A549 (cell line): Measurements from ENCODE around the gene HLF. TPM values are rescaled to one million over a fixed set of nuclear protein-coding genes. Genes with fewer than 3 reads are reported as not detected.

Experiments
- ATAC-seq, 2 experiments: fragments of 200-7000 bp in 1 of 2; fragments of >200 bp in 1 of 2; cut with Nextera tagmentation in 1 of 2; cut with Tn5 transposase in 1 of 2; 3 replicates each; pipeline versions ENCODE4 v1.8.0 to v1.9.1; 2018 to 2020; ENCODE audit warnings: mild to moderate bottlenecking in 1 of 2, moderate library complexity in 1 of 2
- CTCF ChIA-PET: fragments of 300-600 bp; sonication (Branson Sonifier 250); formaldehyde crosslinking; extraction: SDS; loops from one replicate; lab custom pipeline; 2021; ENCODE audit warnings: antibody characterized with exemption, inconsistent platforms; lab: Yijun Ruan, JAX
- POLR2A ChIA-PET: fragments of 350-600 bp; formaldehyde crosslinking; extraction: SDS; loops from one replicate; lab custom pipeline; 2021; ENCODE audit warnings: antibody characterized with exemption, inconsistent platforms; lab: Yijun Ruan, JAX
- DNase-seq, 2 experiments: peaks; one replicate each; pipeline versions ENCODE4 v3.0.0 to v3.0.0-alpha.2; 2011 to 2016; ENCODE audit warnings: low read depth in 1 of 2, low spot score in 1 of 2
- FAIRE-seq: peaks from 2 replicates; lab custom pipeline; 2011; peaks lifted over from hg19 to GRCh38; lab: Jason Lieb, UNC
- H3K27ac ChIP-seq, 2 experiments: fragments of >200 bp; sonication (Bioruptor Twin); formaldehyde crosslinking; 3 replicates each; pipeline ENCODE4 v1.5.1; 2016 to 2017
- H3K4me1 ChIP-seq: fragments of >200 bp; sonication (Bioruptor Twin); formaldehyde crosslinking; 3 replicates; pipeline ENCODE4 v1.6.1; 2016
- H3K4me2 ChIP-seq: fragments of >200 bp; sonication (Bioruptor Twin); formaldehyde crosslinking; 3 replicates; pipeline ENCODE4 v1.6.1; 2016
- H3K4me3 ChIP-seq: fragments of >200 bp; sonication (Bioruptor Twin); formaldehyde crosslinking; 3 replicates; pipeline ENCODE4 v1.5.1; 2016
- H3K9me3 ChIP-seq: fragments of >200 bp; sonication (Bioruptor Twin); formaldehyde crosslinking; 3 replicates; pipeline ENCODE4 v1.6.1; 2016
- BHLHE40 ChIP-seq: IDR thresholded peaks from 2 replicates; pipeline ENCODE4 v1.6.1; 2012; ENCODE audit warnings: low read depth, low read length, inconsistent platforms
- CHD2 ChIP-seq: fragments of 150-350 bp; IDR thresholded peaks from 2 replicates; pipeline ENCODE4 v1.6.1; 2014; ENCODE audit warnings: low read length; ENCODE audit not compliant: partially characterized antibody
- CHD4 ChIP-seq: fragments of 200-600 bp; sonication (generic); IDR thresholded peaks from 2 replicates; pipeline ENCODE4 v1.6.1; 2016; ENCODE audit warnings: antibody characterized with exemption, mild to moderate bottlenecking, borderline replicate concordance
- EP300 ChIP-seq, 2 experiments: fragments of >200 bp; sonication (Bioruptor Twin); formaldehyde crosslinking; IDR thresholded peaks; 2 replicates in 1 of 2; 3 replicates in 1 of 2; pipeline ENCODE4 v1.6.1; 2016 to 2017
- ESRRA ChIP-seq: fragments of 150-350 bp; IDR thresholded peaks from 2 replicates; pipeline ENCODE4 v1.6.1; 2014; ENCODE audit warnings: mild to moderate bottlenecking, low read length, borderline replicate concordance
- FOSB ChIP-seq: fragments of 250-450 bp; sonication (Bioruptor Pico); IDR thresholded peaks from 2 replicates; pipeline ENCODE4 v1.5.0; 2020; ENCODE audit warnings: mild to moderate bottlenecking, moderate library complexity
- FOSL2 ChIP-seq, 2 experiments: fragments of 450-650 bp in 1 of 2; fragments of >200 bp in 1 of 2; sonication (Bioruptor Twin) in 1 of 2; formaldehyde crosslinking; IDR thresholded peaks; 2 replicates each; pipeline versions ENCODE4 v1.5.0 to v1.6.1; 2016 to 2020; ENCODE audit warnings: mild to moderate bottlenecking in 1 of 2, moderate library complexity in 1 of 2
- GATA3 ChIP-seq: IDR thresholded peaks from 2 replicates; pipeline ENCODE4 v1.6.1; 2012; ENCODE audit warnings: borderline replicate concordance
- HDAC2 ChIP-seq: fragments of 200-600 bp; sonication (generic); IDR thresholded peaks from 2 replicates; pipeline ENCODE4 v1.6.1; 2016
- HEYL ChIP-seq: fragments of 250-450 bp; sonication (Bioruptor Pico); IDR thresholded peaks from 2 replicates; pipeline ENCODE4 v1.8.0; 2021; ENCODE audit warnings: mild to moderate bottlenecking, moderate library complexity
- JUN ChIP-seq, 2 experiments: fragments of >200 bp; sonication (Bioruptor Twin); formaldehyde crosslinking; IDR thresholded peaks; 2 replicates in 1 of 2; 3 replicates in 1 of 2; pipeline ENCODE4 v1.6.1; 2016 to 2017
- JUNB ChIP-seq: fragments of >200 bp; sonication (Bioruptor Twin); formaldehyde crosslinking; IDR thresholded peaks from 2 replicates; pipeline ENCODE4 v1.6.1; 2016
- MAFK ChIP-seq: fragments of 450-650 bp; IDR thresholded peaks from 2 replicates; pipeline ENCODE4 v1.6.1; 2014; ENCODE audit not compliant: partially characterized antibody
- NFE2L2 ChIP-seq: fragments of 150-350 bp; conservative IDR thresholded peaks from 2 replicates; pipeline ENCODE4 v1.6.1; 2014; ENCODE audit warnings: low read length
- RNF2 ChIP-seq: fragments of 200-600 bp; sonication (generic); IDR thresholded peaks from 2 replicates; pipeline ENCODE4 v1.6.1; 2016; ENCODE audit warnings: low read depth, mild to moderate bottlenecking, antibody characterized with exemption, moderate library complexity, borderline replicate concordance
- SMC3 ChIP-seq: fragments of >200 bp; sonication (Bioruptor Twin); formaldehyde crosslinking; IDR thresholded peaks from 3 replicates; pipeline ENCODE4 v1.6.1; 2018; ENCODE audit warnings: inconsistent platforms
- SREBF2 ChIP-seq: fragments of 450-650 bp; IDR thresholded peaks from 2 replicates; pipeline ENCODE4 v1.6.1; 2014; ENCODE audit warnings: mild to moderate bottlenecking, moderate library complexity
- ZFP36 ChIP-seq: fragments of 450-650 bp; IDR thresholded peaks from 2 replicates; pipeline ENCODE4 v1.6.1; 2014; ENCODE audit warnings: borderline replicate concordance; ENCODE audit not compliant: partially characterized antibody
- ZNF302 ChIP-seq: fragments of 250-450 bp; sonication (Bioruptor Pico); IDR thresholded peaks from 2 replicates; pipeline ENCODE4 v1.9.0; 2021; ENCODE audit warnings: inconsistent platforms, mild to moderate bottlenecking, moderate library complexity
- WGBS: methylation state at CpG from one replicate; pipeline ENCODE4 v1.1.6; 2017; ENCODE audit errors: missing lambda C conversion rate; 5-methylcytosine and 5-hydroxymethylcytosine counted together
- polyA plus RNA-seq, 4 experiments: library from polyadenylated mRNA; depleted of rRNA in 3 of 4; stranded (reverse); fragments of >200 nt; fragmentation: RNase III in 1 of 4; extraction: RNeasy Plus Mini Kit Qiagen cat#74134 plus additional on column Dnase treatment in 1 of 4; gene quantifications; 2 replicates in 3 of 4; 3 replicates in 1 of 4; pipeline ENCODE4 v1.2.3, GENCODE V29; 2011 to 2017
- TF ChIP-seq, protein P1 (sequence below): fragments of 200-600 bp; sonication (generic); IDR thresholded peaks from 2 replicates; pipeline ENCODE4 v1.6.1; 2016; ENCODE audit warnings: antibody characterized with exemption, mild to moderate bottlenecking, moderate library complexity
- TF ChIP-seq, protein P2 (sequence below): IDR thresholded peaks from 2 replicates; pipeline ENCODE4 v1.6.1; 2012

The HLF gene
- polyA plus RNA-seq, 2 of the 4 experiments (the other 2 are of a cell fraction) = 0.35 to 1.0 TPM

DNA sequence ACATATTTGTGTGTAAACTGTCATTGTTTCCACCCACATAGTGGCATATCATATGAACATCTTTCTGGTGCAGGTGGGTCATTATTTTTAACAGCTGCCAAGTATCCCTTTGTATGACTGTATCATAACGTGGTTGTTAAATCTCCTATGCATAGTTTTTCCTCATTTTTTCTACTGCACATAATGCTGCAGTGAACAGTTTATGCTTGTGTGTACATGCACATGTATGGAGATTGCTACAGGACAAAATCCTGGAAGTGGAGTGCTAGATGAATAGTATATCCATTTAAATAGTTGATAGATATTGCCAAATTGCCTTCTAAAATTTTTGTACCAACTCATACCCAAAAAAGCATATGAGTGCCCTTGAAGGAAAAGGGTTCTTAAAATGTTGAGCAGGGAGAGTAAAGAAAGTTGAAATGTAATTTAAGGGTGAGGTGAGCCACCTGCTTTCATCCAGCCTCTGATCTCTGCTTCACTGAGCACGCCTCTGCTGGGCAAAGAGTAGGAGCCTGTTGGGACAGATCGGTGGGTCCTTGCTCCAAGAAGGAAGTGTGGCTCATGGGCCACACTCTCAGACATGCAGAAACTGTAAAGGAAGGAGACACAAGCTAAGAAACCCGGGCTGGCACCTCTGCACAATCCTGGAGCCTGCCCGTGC lies 55.3 kb downstream of the HLF start:
- no peaks in the 10 kb centered on the region for H3K4me1 ChIP-seq
- POLR2A ChIA-PET = no interaction called here
- TF ChIP-seq CHD4 = no peak
- TF ChIP-seq BHLHE40 = no peak
- TF ChIP-seq, protein P1, sequence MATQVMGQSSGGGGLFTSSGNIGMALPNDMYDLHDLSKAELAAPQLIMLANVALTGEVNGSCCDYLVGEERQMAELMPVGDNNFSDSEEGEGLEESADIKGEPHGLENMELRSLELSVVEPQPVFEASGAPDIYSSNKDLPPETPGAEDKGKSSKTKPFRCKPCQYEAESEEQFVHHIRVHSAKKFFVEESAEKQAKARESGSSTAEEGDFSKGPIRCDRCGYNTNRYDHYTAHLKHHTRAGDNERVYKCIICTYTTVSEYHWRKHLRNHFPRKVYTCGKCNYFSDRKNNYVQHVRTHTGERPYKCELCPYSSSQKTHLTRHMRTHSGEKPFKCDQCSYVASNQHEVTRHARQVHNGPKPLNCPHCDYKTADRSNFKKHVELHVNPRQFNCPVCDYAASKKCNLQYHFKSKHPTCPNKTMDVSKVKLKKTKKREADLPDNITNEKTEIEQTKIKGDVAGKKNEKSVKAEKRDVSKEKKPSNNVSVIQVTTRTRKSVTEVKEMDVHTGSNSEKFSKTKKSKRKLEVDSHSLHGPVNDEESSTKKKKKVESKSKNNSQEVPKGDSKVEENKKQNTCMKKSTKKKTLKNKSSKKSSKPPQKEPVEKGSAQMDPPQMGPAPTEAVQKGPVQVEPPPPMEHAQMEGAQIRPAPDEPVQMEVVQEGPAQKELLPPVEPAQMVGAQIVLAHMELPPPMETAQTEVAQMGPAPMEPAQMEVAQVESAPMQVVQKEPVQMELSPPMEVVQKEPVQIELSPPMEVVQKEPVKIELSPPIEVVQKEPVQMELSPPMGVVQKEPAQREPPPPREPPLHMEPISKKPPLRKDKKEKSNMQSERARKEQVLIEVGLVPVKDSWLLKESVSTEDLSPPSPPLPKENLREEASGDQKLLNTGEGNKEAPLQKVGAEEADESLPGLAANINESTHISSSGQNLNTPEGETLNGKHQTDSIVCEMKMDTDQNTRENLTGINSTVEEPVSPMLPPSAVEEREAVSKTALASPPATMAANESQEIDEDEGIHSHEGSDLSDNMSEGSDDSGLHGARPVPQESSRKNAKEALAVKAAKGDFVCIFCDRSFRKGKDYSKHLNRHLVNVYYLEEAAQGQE = no peak
- no peak for TF ChIP-seq FOSB
- TF ChIP-seq MAFK = no peak
- TF ChIP-seq, protein P2, sequence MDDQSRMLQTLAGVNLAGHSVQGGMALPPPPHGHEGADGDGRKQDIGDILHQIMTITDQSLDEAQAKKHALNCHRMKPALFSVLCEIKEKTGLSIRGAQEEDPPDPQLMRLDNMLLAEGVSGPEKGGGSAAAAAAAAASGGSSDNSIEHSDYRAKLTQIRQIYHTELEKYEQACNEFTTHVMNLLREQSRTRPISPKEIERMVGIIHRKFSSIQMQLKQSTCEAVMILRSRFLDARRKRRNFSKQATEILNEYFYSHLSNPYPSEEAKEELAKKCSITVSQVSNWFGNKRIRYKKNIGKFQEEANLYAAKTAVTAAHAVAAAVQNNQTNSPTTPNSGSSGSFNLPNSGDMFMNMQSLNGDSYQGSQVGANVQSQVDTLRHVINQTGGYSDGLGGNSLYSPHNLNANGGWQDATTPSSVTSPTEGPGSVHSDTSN = no peak
- TF ChIP-seq RNF2 = no peak
- TF ChIP-seq SMC3 = no peak
- no peak for TF ChIP-seq ZNF302 (CRISPR knock-in tag)
- TF ChIP-seq EP300 (IDR thresholded peaks at IDR 0.05) = no peak
- no peak for TF ChIP-seq NFE2L2
- TF ChIP-seq, all 56 proteins: peak for 0
- no peak overlapping the region for H3K27ac ChIP-seq
- ATAC-seq (no peak), FAIRE-seq (no peak), DNase-seq (no peak)
- 61% methylated on average over 5 of the region's 5 CpGs for WGBS
- CTCF ChIA-PET = interaction anchor here (1.1 kb wide), 1 partner anchor 11 kb away, joined by 3 read pairs; no protein-coding TSS in a partner anchor
- H3K9me3 ChIP-seq = no peaks in the 10 kb centered on the region
- H3K4me3 ChIP-seq = no peak overlapping the region
- H3K4me2 ChIP-seq = no peak overlapping the region

DNA sequence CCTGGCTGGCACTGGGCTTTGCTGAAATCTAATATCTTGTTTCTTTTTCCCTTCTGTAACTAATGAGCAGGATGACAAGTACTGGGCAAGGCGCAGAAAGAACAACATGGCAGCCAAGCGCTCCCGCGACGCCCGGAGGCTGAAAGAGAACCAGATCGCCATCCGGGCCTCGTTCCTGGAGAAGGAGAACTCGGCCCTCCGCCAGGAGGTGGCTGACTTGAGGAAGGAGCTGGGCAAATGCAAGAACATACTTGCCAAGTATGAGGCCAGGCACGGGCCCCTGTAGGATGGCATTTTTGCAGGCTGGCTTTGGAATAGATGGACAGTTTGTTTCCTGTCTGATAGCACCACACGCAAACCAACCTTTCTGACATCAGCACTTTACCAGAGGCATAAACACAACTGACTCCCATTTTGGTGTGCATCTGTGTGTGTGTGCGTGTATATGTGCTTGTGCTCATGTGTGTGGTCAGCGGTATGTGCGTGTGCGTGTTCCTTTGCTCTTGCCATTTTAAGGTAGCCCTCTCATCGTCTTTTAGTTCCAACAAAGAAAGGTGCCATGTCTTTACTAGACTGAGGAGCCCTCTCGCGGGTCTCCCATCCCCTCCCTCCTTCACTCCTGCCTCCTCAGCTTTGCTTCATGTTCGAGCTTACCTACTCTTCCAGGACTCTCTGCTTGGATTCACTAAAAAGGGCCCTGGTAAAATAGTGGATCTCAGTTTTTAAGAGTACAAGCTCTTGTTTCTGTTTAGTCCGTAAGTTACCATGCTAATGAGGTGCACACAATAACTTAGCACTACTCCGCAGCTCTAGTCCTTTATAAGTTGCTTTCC lies 56.0 kb downstream of the HLF start:
- no peak for FAIRE-seq
- POLR2A ChIA-PET = no interaction called here

More for the DNA sequence above, 56.0 kb downstream of the HLF start:
- WGBS = 90% methylated on average over 23 of the region's 23 CpGs
- no peak overlapping the region for H3K4me3 ChIP-seq
- no peaks in the 10 kb centered on the region for H3K4me1 ChIP-seq
- peak in 1 of 2 experiments; percentile 31; a peak in 4 of 6 replicates for ATAC-seq
- H3K4me2 ChIP-seq = no peak overlapping the region
- DNase-seq = no peak
- CTCF ChIA-PET = no interaction called here
- H3K9me3 ChIP-seq = no peaks in the 10 kb centered on the region
- TF ChIP-seq HEYL (CRISPR knock-in tag) = no peak
- TF ChIP-seq JUNB = no peak
- TF ChIP-seq JUN (IDR thresholded peaks at IDR 0.05) = no peak
- TF ChIP-seq, protein P1 = no peak
- TF ChIP-seq GATA3 = no peak
- TF ChIP-seq CHD2 = no peak
- TF ChIP-seq HDAC2 = no peak
- no peak for TF ChIP-seq FOSL2 (IDR thresholded peaks at IDR 0.05)
- no peak for TF ChIP-seq FOSL2 (CRISPR knock-in tag; IDR thresholded peaks at IDR 0.05)
- TF ChIP-seq SREBF2 = no peak
- no peak for TF ChIP-seq ESRRA
- no peak for TF ChIP-seq EP300 (IDR thresholded peaks at IDR 0.05)
- TF ChIP-seq ZFP36 = no peak
- no peak overlapping the region for H3K27ac ChIP-seq
